Keratinocyte (primary cell): ENCODE data around the gene WDFY1. TPM values are rescaled to one million over a fixed set of nuclear protein-coding genes. Genes with fewer than 3 reads are reported as not detected.

ENCODE experiments used
- DNase-seq: peaks from one replicate; pipeline ENCODE4 v3.0.0-alpha.2; 2011; ENCODE audit warnings: low read depth, missing footprints, low spot score
- FAIRE-seq: peaks from 2 replicates; lab custom pipeline; 2011; peaks lifted over from hg19 to GRCh38; lab: Jason Lieb, UNC
- H2AFZ ChIP-seq: 2 replicates; pipeline ENCODE4 v1.6.0; 2012; ENCODE audit warnings: low read length, control low read depth, inconsistent platforms; ENCODE audit not compliant: control insufficient read depth
- H3K27ac ChIP-seq: 2 replicates; pipeline ENCODE4 v1.5.1; 2011; ENCODE audit warnings: low read length; ENCODE audit not compliant: control insufficient read depth, insufficient read depth
- H3K27me3 ChIP-seq: 3 replicates; pipeline ENCODE4 v1.6.0; 2011; ENCODE audit warnings: low read length; ENCODE audit not compliant: control insufficient read depth, insufficient read depth; ENCODE audit errors: extremely low read depth
- H3K36me3 ChIP-seq, 2 experiments: 2 replicates in 1 of 2; 3 replicates in 1 of 2; pipeline ENCODE4 v1.5.1; 2011; ENCODE audit warnings: low read length in 2 of 2, mild to moderate bottlenecking in 1 of 2; ENCODE audit not compliant: control insufficient read depth in 2 of 2, insufficient read depth in 2 of 2; ENCODE audit errors: extremely low read depth in 1 of 2
- H3K4me1 ChIP-seq: 3 replicates; pipeline ENCODE4 v1.5.1; 2011; ENCODE audit warnings: low read length; ENCODE audit not compliant: control insufficient read depth, insufficient read depth; ENCODE audit errors: extremely low read depth
- H3K4me2 ChIP-seq: 3 replicates; pipeline ENCODE4 v1.6.0; 2011; ENCODE audit warnings: low read depth, low read length; ENCODE audit not compliant: control insufficient read depth, insufficient read depth; ENCODE audit errors: extremely low read depth
- H3K4me3 ChIP-seq, 3 experiments: fragments of 200-600 bp in 1 of 3; sonication (generic) in 1 of 3; 2 replicates in 2 of 3; 3 replicates in 1 of 3; pipeline ENCODE4 v1.5.1; 2011 to 2016; ENCODE audit warnings: low read length in 3 of 3, mild to moderate bottlenecking in 3 of 3, control low read depth in 2 of 3, inconsistent platforms in 1 of 3, low read depth in 1 of 3, mixed read lengths in 1 of 3, mixed run types in 1 of 3, moderate library complexity in 1 of 3; ENCODE audit not compliant: control insufficient read depth in 2 of 3, insufficient read depth in 2 of 3; ENCODE audit errors: extremely low read depth in 1 of 3
- H3K79me2 ChIP-seq: 2 replicates; pipeline ENCODE4 v1.6.0; 2012; ENCODE audit warnings: low read length; ENCODE audit not compliant: control insufficient read depth, insufficient read depth
- H3K9ac ChIP-seq: 3 replicates; pipeline ENCODE4 v1.6.0; 2011; ENCODE audit warnings: low read length; ENCODE audit not compliant: control insufficient read depth, insufficient read depth; ENCODE audit errors: extremely low read depth
- H3K9me1 ChIP-seq: 3 replicates; pipeline ENCODE4 v1.6.0; 2011; ENCODE audit warnings: low read length; ENCODE audit not compliant: control insufficient read depth, insufficient read depth; ENCODE audit errors: extremely low read depth
- H3K9me3 ChIP-seq: 2 replicates; pipeline ENCODE4 v1.5.1; 2012; ENCODE audit warnings: low read depth, low read length; ENCODE audit not compliant: control insufficient read depth
- H4K20me1 ChIP-seq: 3 replicates; pipeline ENCODE4 v1.6.0; 2011; ENCODE audit warnings: low read length; ENCODE audit not compliant: control insufficient read depth, insufficient read depth; ENCODE audit errors: extremely low read depth
- CTCF ChIP-seq, 3 experiments: IDR thresholded peaks in 1 of 3; conservative IDR thresholded peaks in 1 of 3; optimal IDR thresholded peaks in 1 of 3; 2 replicates in 2 of 3; 3 replicates in 1 of 3; pipeline versions ENCODE3 to v1.5.1; 2011; ENCODE audit warnings: low read length in 3 of 3, mild to moderate bottlenecking in 3 of 3, moderate library complexity in 2 of 3, control low read depth in 1 of 3, inconsistent platforms in 1 of 3; ENCODE audit not compliant: insufficient read depth in 2 of 3; ENCODE audit errors: extremely low read depth in 1 of 3
- EZH2 ChIP-seq: IDR thresholded peaks from one replicate; pipeline ENCODE4 v1.6.1; 2012; ENCODE audit warnings: inconsistent platforms, mild to moderate bottlenecking, low read length, moderate library complexity
- dilution Hi-C: fragments of 300-500 bp; cut with MboI; formaldehyde crosslinking; loops from one replicate; pipeline ENCODE4 v1.7.0; 2020; ENCODE audit warnings: low sequenced_read_pairs; ENCODE audit not compliant: extremely low pct_ligation_motif_present
- polyA plus RNA-seq, 5 experiments: library from polyadenylated mRNA; depleted of rRNA in 3 of 5; stranded (reverse) in 3 of 5; stranded (forward) in 1 of 5; unstranded in 1 of 5; fragments of >200 nt; gene quantifications; 1 replicate in 1 of 5; 2 replicates in 3 of 5; 3 replicates in 1 of 5; pipeline versions ENCODE4 v1.2.1 to v1.2.3, GENCODE V29; 2011 to 2012; ENCODE audit warnings: missing spikeins in 2 of 5, low read depth in 1 of 5, low replicate concordance in 1 of 5

Gene WDFY1
- polyA plus RNA-seq, 1 donor (not counting 4 experiments of a cell fraction or from before 2014, with no cell fraction given), result 54.9 TPM

GRCh38 chr2:223852281-223852795 lies 92.8 kb downstream of the WDFY1 start:
- no peak for FAIRE-seq
- Histone ChIP-seq H3K4me3 (no peak overlapping the region), H2AFZ (no peak overlapping the region), H3K27ac (no peak overlapping the region), H3K9ac (no peak overlapping the region), H3K36me3 (peaks cover 0 to 1% of the 10 kb centered on the region in 2 experiments), H3K4me2 (no peak overlapping the region), H3K27me3 (no peaks in the 10 kb centered on the region), H3K79me2 (no peaks in the 10 kb centered on the region), H3K4me1 (no peaks in the 10 kb centered on the region), H3K9me3 (no peaks in the 10 kb centered on the region), H4K20me1 (no peaks in the 10 kb centered on the region), H3K9me1 (no peaks in the 10 kb centered on the region)
- TF ChIP-seq EZH2 (no peak), CTCF (optimal IDR thresholded peaks at IDR 0.05 in 1 of 3, IDR thresholded peaks at IDR 0.05 in 1 of 3, conservative IDR thresholded peaks at IDR 0.05 in 1 of 3; ENCODE audit: extremely low read depth in 1 of 3, insufficient read depth in 2 of 3, low read length in 3 of 3) (no peak)
- DNase-seq, result no peak
- dilution Hi-C loops, result no loop called here

GRCh38 chr2:223847410-223847809 lies 97.7 kb downstream of the WDFY1 start:
- H3K79me2 ChIP-seq, result no peaks in the 10 kb centered on the region
- H3K9me1 ChIP-seq, result no peaks in the 10 kb centered on the region
- no peak overlapping the region for H3K27ac ChIP-seq
- no peak overlapping the region for H2AFZ ChIP-seq
- no peak overlapping the region for H3K4me2 ChIP-seq
- H3K4me3 ChIP-seq, result no peak overlapping the region
- H3K27me3 ChIP-seq, result no peaks in the 10 kb centered on the region
- dilution Hi-C loops, result no loop called here
- no peak overlapping the region for H3K9ac ChIP-seq
- no peak for FAIRE-seq
- TF ChIP-seq EZH2 (no peak), CTCF (optimal IDR thresholded peaks at IDR 0.05 in 1 of 3, IDR thresholded peaks at IDR 0.05 in 1 of 3, conservative IDR thresholded peaks at IDR 0.05 in 1 of 3; ENCODE audit: extremely low read depth in 1 of 3, insufficient read depth in 2 of 3, low read length in 3 of 3) (no peak)
- H3K36me3 ChIP-seq, result no peaks in the 10 kb centered on the region
- H3K4me1 ChIP-seq, result peaks cover 4% of the 10 kb centered on the region
- H3K9me3 ChIP-seq, result no peaks in the 10 kb centered on the region
- DNase-seq, result no peak
- H4K20me1 ChIP-seq, result no peaks in the 10 kb centered on the region
